Measurements from ENCODE around the gene SLC25A39.

GRCh38 chr17:44355642-44356099, 31.0 kb upstream of the SLC25A39 start:
- TF ChIP-seq CTCF (IDR thresholded peaks at IDR 0.05; ENCODE audit: extremely low read depth in 1 of 2, insufficient read depth in 1 of 2, low read depth in 1 of 2, low read length in 2 of 2) (no peak), EZH2 (IDR thresholded peaks at IDR 0.05; ENCODE audit: borderline replicate concordance, low read depth, low read length, severe bottlenecking) (no peak)
